OCI-LY3 (cell line): Measurements from ENCODE around the gene MCF2.

Experiments used
- EZH2phosphoT487 ChIP-seq: fragments of 200-600 bp; shearing (Covaris generic); IDR thresholded peaks from 2 replicates; pipeline ENCODE4 v1.6.1; 2018; ENCODE audit warnings: antibody characterized with exemption, mixed run types, low read depth
- TF ChIP-seq, protein P1 (sequence below): fragments of 200-600, 300-600 bp; sonication (generic); IDR thresholded peaks from 2 replicates; pipeline ENCODE4 v1.5.1; 2014; ENCODE audit warnings: antibody characterized with exemption, low read length, low read depth

- TF ChIP-seq, protein P1, sequence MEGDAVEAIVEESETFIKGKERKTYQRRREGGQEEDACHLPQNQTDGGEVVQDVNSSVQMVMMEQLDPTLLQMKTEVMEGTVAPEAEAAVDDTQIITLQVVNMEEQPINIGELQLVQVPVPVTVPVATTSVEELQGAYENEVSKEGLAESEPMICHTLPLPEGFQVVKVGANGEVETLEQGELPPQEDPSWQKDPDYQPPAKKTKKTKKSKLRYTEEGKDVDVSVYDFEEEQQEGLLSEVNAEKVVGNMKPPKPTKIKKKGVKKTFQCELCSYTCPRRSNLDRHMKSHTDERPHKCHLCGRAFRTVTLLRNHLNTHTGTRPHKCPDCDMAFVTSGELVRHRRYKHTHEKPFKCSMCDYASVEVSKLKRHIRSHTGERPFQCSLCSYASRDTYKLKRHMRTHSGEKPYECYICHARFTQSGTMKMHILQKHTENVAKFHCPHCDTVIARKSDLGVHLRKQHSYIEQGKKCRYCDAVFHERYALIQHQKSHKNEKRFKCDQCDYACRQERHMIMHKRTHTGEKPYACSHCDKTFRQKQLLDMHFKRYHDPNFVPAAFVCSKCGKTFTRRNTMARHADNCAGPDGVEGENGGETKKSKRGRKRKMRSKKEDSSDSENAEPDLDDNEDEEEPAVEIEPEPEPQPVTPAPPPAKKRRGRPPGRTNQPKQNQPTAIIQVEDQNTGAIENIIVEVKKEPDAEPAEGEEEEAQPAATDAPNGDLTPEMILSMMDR: no peak
- no peak for TF ChIP-seq EZH2phosphoT487
Measured at GRCh38 chrX:139538907-139539790, 168.8 kb downstream of the MCF2 start.
